SU-DHL-6 (cell line): ENCODE measurements around the gene ZBED5.

Experiments used
- EZH2phosphoT487 ChIP-seq: fragments of 200-600 bp; sonication (generic), shearing (Covaris generic); conservative IDR thresholded peaks from 2 replicates; pipeline ENCODE4 v1.6.1; 2018; ENCODE audit warnings: mild to moderate bottlenecking, antibody characterized with exemption, low read length, moderate library complexity, mixed read lengths
- TF ChIP-seq, protein P1 (sequence below): fragments of 200-600 bp; sonication (generic); IDR thresholded peaks from one replicate; pipeline ENCODE4 v1.5.1; 2017; ENCODE audit warnings: antibody characterized with exemption, mild to moderate bottlenecking, low read length, moderate library complexity; ENCODE audit not compliant: insufficient read depth, poor library complexity, severe bottlenecking

DNA sequence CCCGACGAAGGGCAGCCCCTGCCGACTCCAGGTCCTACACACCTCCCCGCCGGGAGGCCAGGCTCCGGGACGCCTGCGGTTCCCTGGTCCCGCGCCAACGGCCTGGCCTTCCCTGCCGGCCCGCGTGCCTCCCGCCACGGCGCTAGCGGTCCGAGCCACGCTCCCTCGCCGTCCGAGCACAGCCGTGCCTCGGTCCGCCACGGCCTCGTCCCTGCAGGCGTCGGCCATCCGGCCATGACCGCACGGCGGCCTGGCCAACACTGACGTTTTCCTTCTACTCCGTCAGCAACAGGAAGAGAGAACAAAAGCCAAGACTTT lies 49.7 kb downstream of the ZBED5 start:
- TF ChIP-seq, protein P1, sequence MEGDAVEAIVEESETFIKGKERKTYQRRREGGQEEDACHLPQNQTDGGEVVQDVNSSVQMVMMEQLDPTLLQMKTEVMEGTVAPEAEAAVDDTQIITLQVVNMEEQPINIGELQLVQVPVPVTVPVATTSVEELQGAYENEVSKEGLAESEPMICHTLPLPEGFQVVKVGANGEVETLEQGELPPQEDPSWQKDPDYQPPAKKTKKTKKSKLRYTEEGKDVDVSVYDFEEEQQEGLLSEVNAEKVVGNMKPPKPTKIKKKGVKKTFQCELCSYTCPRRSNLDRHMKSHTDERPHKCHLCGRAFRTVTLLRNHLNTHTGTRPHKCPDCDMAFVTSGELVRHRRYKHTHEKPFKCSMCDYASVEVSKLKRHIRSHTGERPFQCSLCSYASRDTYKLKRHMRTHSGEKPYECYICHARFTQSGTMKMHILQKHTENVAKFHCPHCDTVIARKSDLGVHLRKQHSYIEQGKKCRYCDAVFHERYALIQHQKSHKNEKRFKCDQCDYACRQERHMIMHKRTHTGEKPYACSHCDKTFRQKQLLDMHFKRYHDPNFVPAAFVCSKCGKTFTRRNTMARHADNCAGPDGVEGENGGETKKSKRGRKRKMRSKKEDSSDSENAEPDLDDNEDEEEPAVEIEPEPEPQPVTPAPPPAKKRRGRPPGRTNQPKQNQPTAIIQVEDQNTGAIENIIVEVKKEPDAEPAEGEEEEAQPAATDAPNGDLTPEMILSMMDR, result no peak
- no peak for TF ChIP-seq EZH2phosphoT487
